AG04450 (cell line): ENCODE results near the gene ISX. TPM values are rescaled to one million over a fixed set of nuclear protein-coding genes. Genes with fewer than 3 reads are reported as not detected.

Experiments used
- CTCF ChIA-PET: fragments of 300-600, 350-600 bp; formaldehyde crosslinking; extraction: SDS; loops from one replicate; lab custom pipeline; 2022; ENCODE audit warnings: antibody characterized with exemption, inconsistent platforms; lab: Charles Lee
- POLR2A ChIA-PET: fragments of 350-600 bp; formaldehyde crosslinking; extraction: SDS; loops from one replicate; lab custom pipeline; 2021; ENCODE audit warnings: antibody characterized with exemption, inconsistent platforms; lab: Yijun Ruan, JAX
- DNase-seq: peaks from one replicate; pipeline ENCODE4 v3.0.0-alpha.2; 2011; ENCODE audit warnings: low read depth, low spot score
- H3K27ac ChIP-seq: one replicate; pipeline ENCODE4 v1.5.1; 2012; ENCODE audit warnings: low read depth, low read length, control low read depth
- H3K27me3 ChIP-seq: one replicate; pipeline ENCODE4 v1.6.0; 2012; ENCODE audit warnings: low read length; ENCODE audit not compliant: control insufficient read depth, insufficient read depth
- H3K4me3 ChIP-seq: 2 replicates; pipeline ENCODE4 v1.5.1; 2011; ENCODE audit warnings: mild to moderate bottlenecking, low read depth, low read length, control low read depth
- H3K9me3 ChIP-seq: 2 replicates; pipeline ENCODE4 v1.5.1; 2012; ENCODE audit warnings: low read length; ENCODE audit not compliant: control insufficient read depth, insufficient read depth
- CTCF ChIP-seq: IDR thresholded peaks from 2 replicates; pipeline ENCODE4 v1.5.1; 2011; ENCODE audit warnings: low read depth, low read length, control low read depth, inconsistent platforms
- polyA plus RNA-seq: library from polyadenylated mRNA; depleted of rRNA; stranded (reverse); fragments of >200 nt; gene quantifications from 2 replicates; pipeline ENCODE4 v1.2.3, GENCODE V29; 2011

Gene ISX
- polyA plus RNA-seq, 1 experiment = not detected

- peaks cover 17% of the 10 kb centered on the region for H3K9me3 ChIP-seq
- CTCF ChIA-PET = no interaction called here
- H3K27ac ChIP-seq = no peak overlapping the region
- H3K4me3 ChIP-seq = no peak overlapping the region
- no peaks in the 10 kb centered on the region for H3K27me3 ChIP-seq
- no peak for TF ChIP-seq CTCF
- POLR2A ChIA-PET = no interaction called here
- no peak for DNase-seq
These were observed 11.9 kb upstream of the ISX start for GRCh38 chr22:35054064-35054463.

DNA sequence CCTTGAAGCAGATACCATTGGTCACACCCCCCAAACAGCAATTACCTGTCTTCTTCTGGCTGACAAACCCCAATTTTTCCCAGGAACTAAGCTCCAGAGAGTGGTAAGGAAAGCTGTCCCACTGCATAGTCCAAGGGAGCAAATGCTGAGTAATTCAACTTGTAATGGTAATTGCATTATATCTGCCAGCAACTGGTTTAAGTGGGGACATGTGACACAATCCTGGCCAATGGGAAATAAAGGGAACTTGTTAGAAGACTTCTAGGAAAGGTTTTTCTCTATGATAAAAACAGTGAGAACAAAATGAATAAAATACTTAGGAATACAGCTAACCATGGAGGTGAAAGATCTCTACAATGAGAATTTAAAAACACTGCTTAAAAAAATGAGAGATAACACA, 9.5 kb upstream of the ISX start:
- Histone ChIP-seq H3K27me3 (no peaks in the 10 kb centered on the region), H3K4me3 (no peak overlapping the region), H3K27ac (no peak overlapping the region), H3K9me3 (peaks cover 17% of the 10 kb centered on the region)
- TF ChIP-seq CTCF = no peak
- DNase-seq = no peak
- ChIA-PET POLR2A (no interaction called here), CTCF (no interaction called here)

- ChIA-PET CTCF (no interaction called here), POLR2A (no interaction called here)
- no peak for DNase-seq
- TF ChIP-seq CTCF = no peak
- peaks cover 17% of the 10 kb centered on the region for H3K9me3 ChIP-seq
- no peak overlapping the region for H3K27ac ChIP-seq
- no peak overlapping the region for H3K4me3 ChIP-seq
- no peaks in the 10 kb centered on the region for H3K27me3 ChIP-seq
These were observed 8.8 kb upstream of the ISX start for GRCh38 chr22:35057155-35057554.

- ChIA-PET POLR2A (no interaction called here), CTCF (no interaction called here)
- TF ChIP-seq CTCF = no peak
- no peak overlapping the region for H3K4me3 ChIP-seq
- DNase-seq = no peak
- no peak overlapping the region for H3K27ac ChIP-seq
- H3K9me3 ChIP-seq = peaks cover 17% of the 10 kb centered on the region
- H3K27me3 ChIP-seq = no peaks in the 10 kb centered on the region
These were observed 6.3 kb upstream of the ISX start for GRCh38 chr22:35059632-35060031.

DNA sequence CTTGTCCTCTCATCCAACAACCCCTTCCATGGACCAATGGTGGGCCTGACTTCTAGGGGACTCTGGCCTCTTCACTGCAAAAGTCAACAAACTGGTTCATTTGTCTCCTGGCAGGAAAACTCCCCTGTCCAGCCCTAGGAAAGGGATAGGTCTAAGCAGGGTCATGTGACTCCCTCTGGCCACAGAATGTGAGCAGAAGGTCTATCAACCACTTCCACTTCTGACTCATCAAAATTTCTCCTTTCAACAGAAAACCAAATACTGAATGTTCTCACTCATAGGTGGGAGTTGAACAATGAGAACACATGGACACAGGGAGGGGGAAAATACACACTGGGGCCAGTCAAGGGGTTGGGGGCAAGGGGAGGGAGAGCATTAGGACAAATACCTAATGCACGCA, 1.3 kb upstream of the ISX start:
- POLR2A ChIA-PET = no interaction called here
- H3K9me3 ChIP-seq = peaks cover 18% of the 10 kb centered on the region
- H3K27me3 ChIP-seq = no peaks in the 10 kb centered on the region
- H3K27ac ChIP-seq = no peak overlapping the region
- no peak overlapping the region for H3K4me3 ChIP-seq
- no peak for DNase-seq
- CTCF ChIA-PET = no interaction called here
- no peak for TF ChIP-seq CTCF
